HG03025 (cell line): ENCODE results near the gene PEX26.
"Not testable (repeated sequence)": the region's sequence is repeated elsewhere in the genome, so short reads cannot be mapped to it uniquely, and the experiment has no call there.

ENCODE experiments used
- ATAC-seq: cut with Tn5 transposase; IDR thresholded peaks from one replicate; pipeline ENCODE4 v1.9.1; 2021; ENCODE audit warnings: mild to moderate bottlenecking, moderate library complexity; ENCODE audit not compliant: unreplicated experiment, low FRiP score

The PEX26 gene

GRCh38 chr22:18077639-18078328, at the start of gene PEX26:
PEX26 (plus strand) TSS chr22:18077990; CDS start chr22:18078377, 387 bp downstream.
- peak; percentile 89 for ATAC-seq

DNA sequence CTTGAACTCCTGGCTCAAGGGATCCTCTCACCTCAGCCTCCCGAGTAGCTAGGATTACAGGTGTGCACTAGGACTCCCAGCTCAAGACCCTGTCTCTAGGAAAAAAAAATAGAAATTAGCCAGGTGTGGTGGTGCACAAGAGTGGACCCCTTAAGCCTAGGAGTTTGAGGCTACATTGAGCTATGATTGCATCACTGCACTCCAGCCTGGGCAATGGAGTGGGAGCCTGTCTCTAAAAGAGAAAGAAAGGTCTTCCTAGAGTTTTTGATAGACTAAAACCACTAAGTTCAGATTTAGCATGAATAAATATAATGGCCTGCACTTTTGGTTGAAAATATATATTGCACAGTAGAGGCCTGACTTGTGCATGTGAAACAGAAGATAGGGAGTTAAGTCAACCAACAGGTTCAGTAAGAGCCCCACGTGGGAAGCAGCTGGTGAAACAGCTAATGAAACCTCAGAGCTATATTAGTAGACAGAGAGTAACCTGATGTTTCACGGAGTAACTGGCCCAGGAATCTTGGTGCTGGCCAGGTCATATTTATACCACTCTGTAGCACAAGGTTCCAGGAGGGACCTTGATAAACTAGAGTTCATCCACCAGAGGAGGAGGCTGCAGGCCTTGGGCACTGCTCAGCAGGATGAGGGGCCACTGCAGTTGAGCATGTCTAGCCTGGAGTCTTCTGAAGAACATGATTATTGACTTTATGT, 48.8 kb upstream of the PEX26 start:
- no peak for ATAC-seq

DNA sequence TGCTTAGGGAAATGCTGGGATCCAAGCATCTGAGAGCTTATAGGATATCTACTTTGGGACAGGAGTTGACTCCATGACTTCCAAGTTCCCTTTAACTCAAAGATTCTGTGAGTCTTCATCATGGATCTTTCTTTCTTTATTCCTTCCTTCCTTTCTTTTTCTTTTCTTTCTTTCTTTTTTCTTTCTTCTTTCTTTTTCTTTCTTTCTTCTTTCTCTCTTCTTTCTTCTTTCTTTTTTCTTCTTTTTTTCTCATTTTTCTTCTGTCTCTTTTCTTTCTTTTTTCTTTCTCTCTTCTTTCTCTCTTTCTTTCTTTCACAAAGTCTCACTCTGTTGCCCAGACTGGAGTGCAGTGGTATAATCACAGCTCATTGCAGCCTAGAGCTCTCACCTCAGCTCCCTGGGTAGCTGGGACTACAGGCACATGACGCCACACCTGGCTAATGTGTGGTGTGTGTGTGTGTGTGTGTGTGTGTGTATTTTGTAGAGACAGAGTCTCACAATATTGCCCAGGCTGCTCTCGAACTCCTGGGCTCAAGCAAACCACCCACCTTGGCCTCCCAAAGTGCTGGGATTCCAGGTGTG, 48.0 kb upstream of the PEX26 start:
- ATAC-seq: no peak

GRCh38 chr22:18031695-18032454, 45.9 kb upstream of the PEX26 start:
- no peak for ATAC-seq

DNA sequence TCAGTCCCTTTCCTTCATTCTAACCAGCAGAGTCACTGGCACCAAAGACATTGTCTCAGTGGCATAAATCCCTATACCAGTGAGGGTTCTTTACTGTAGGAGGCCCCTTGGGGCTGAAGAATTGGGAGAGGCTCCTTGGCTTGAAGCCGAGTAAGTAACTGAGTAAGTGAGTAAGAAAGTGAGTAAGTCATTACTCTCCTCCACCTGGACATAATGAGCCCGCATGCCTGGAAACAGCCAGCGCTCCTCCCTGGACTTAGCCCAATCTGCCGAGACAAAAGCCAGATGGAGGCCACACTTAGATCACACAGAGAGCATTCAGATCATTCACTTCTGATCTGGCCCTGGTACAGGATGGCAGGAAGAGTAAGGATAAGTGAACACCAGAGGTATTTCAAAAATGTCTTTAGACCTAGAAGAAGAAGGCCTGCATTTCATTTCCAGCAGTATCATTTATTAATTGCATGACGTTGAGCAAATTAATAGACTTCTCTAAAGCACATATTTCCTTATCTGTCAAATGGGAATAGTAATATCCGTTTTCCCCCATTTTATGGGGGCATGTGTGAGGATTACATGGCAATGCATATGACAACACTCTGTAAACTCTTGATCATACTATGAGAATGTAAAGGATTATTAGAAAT, 45.2 kb upstream of the PEX26 start:
- no peak for ATAC-seq

GRCh38 chr22:18033204-18033998, 44.4 kb upstream of the PEX26 start:
- ATAC-seq: no peak

DNA sequence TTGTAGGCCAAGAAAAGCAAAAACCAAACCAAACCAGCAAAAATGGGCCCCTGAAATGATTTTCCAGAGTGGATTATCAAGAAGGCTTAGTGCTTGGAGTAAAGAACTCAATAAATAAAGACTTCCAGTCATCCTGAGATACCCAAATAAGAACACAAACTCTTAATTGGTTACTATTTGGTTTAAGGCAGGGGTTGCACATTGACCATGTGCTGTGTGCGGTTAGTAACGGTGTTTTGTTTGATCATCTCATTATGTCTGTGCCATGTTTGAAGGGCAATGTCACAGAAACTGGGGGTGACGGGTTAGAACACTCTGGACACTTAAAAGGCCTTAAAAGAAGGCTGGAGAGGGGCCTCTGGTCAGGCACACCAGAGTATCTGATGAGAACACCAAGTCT, 43.7 kb upstream of the PEX26 start:
- ATAC-seq: no peak

DNA sequence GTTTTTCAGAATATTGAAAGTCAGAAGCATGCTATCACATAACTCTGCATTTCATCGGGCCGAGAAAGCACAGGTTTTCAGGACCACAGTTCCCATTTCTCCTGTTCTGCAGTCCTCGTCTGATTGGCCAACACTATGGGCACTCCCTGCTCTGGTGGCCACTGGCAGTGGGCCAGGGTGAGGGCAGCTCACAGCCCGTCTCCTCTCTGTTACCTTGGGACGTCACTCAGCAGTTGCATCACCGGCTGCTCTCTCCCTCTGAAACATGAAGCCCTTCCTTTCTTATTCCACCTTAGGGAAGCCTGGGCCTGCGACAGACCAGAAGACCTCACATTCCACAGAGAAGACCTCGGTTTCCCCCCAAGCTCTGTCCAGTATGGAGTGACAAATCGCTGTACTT, 42.0 kb upstream of the PEX26 start:
- ATAC-seq: no peak

GRCh38 chr22:18040898-18041297, 36.9 kb upstream of the PEX26 start:
- ATAC-seq: not testable (repeated sequence)

- no peak for ATAC-seq
Measured at GRCh38 chr22:18042685-18043084, 35.1 kb upstream of the PEX26 start.

DNA sequence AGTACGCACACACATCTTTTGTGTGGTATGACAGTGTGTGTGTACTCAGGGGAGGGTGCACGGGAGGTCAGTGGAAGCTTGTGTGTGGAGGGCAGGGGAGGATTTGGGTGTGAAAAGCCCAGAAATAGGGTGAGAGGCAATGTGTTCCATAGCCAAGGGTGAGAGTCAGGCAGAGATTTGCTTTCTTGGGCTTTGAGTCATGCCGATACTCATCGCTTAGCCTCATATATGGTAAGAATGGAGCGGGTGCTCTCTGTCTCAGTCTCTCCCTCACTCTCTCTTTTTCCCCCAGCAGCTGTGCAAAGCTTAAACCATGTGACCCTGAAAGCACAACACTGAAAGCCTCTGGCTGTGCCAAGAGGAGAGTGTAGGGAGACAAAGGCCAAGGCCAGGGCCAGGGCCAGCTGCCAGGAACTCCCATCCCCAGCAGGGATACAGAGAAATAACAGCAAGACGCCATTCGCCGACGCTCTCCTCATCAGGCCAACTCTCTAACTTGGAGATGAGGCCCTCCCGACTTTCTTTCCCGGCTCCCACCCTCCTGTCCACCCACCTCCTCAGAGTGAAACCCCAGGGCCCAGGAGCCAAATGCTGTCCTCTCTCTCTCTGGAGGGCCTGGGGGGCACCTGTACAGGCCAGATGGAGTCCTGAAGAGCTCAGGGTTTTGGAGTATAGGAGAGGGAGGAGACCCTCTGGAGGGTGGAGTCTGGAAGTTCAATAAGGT, 33.1 kb upstream of the PEX26 start:
- ATAC-seq: no peak

DNA sequence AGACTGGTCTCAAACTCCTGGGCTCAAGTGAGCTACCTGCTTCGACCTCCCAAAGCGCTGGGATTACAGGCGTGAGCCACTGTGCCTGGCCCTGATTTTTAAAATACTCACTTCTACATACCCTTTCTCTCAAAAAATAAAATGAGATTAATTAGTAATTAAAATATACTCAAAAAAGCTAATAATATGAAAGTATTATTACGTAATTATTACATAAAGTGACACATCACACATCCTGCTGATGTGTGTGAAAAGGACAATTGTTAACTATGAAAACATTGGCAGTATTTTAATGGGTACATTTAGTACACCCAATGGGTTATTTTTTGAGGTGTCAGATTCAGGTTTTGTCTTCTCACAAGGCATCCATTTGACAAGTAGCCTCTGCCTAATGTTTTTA, 32.0 kb upstream of the PEX26 start:
- no peak for ATAC-seq

- ATAC-seq: no peak
Measured at GRCh38 chr22:18048041-18048440, 29.7 kb upstream of the PEX26 start.

DNA sequence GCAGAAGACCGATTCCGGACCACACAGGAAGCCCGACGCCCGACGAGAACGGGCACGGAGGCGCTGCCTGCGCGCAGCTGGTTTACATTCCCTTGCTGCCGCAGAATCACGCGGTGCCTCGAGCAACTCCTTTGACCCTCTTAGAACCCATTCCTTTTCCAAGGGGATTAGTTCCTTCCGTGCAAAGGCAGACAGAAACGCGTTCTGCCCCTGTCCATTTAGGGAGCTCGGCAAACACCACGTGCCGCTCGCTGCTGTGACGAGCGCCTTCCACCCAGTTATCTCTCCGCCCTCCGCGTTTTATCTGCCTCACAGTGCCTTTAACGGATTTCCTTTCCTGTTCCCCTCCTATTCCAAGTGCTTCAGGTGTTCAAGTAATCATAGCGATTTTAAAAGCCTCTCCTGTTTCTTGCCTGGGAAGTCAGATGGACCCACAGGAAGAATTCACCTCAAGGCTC, 29.3 kb upstream of the PEX26 start:
- no peak for ATAC-seq

DNA sequence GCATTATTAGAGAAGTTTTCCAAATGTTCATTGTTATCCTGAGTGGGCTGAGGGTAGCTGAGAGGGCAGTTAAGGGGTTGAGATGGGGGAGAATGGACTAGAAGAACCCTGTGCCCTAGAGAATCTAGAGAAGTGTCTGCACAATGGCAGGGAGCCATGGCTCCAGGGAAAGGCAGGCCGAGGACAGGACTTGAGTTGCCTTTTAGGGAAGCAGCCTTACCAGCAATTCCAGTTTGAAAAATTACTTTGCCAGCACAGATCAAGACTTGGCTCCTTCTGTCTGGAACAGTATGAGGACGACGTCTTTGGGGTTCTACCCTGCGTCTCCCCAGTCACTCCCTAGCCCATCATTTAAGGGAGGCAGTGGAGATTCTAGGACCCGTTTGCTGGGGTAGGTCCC, 27.7 kb upstream of the PEX26 start:
- no peak for ATAC-seq

GRCh38 chr22:18051113-18051512, 26.7 kb upstream of the PEX26 start:
- ATAC-seq: not testable (repeated sequence)

GRCh38 chr22:18053216-18053946, 24.4 kb upstream of the PEX26 start:
- ATAC-seq: not testable (repeated sequence)

GRCh38 chr22:18055619-18056160, 22.1 kb upstream of the PEX26 start:
- ATAC-seq: no peak
